Mammary epithelial cell (primary cell): ENCODE results near the gene KLF3.

Source experiments
- EZH2 ChIP-seq: IDR thresholded peaks from 2 replicates; pipeline ENCODE4 v1.6.1; 2012; ENCODE audit warnings: low read length, inconsistent platforms, borderline replicate concordance
- TF ChIP-seq, protein P1 (sequence below), 2 donors: IDR thresholded peaks in 1 of 2; conservative IDR thresholded peaks in 1 of 2; 2 replicates each; pipeline ENCODE4 v1.5.1; 2011 to 2012; ENCODE audit warnings: inconsistent platforms in 2 of 2, low read length in 2 of 2, mild to moderate bottlenecking in 2 of 2, control low read depth in 1 of 2, low read depth in 1 of 2; ENCODE audit not compliant: insufficient read depth in 1 of 2; ENCODE audit errors: extremely low read depth in 1 of 2

DNA sequence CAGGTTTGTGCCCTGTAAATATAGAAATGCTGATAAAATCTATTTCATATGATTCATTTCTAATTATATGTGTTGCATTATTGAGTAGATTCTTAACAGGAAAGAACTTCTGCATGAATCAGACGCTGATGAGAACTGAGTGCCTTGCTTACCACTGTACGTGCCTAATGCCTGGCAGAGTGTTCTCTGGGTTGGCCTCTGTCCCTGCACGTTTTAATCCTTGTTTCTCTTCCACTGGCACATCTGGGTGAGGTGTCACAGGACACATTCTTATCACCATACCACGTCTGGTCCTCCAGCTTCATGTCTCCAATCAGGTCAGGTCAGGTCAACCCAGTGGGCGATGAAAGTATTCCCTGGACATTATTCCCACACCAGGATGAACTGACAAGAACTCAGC is 53.6 kb downstream of the KLF3 start:
- TF ChIP-seq, protein P1, sequence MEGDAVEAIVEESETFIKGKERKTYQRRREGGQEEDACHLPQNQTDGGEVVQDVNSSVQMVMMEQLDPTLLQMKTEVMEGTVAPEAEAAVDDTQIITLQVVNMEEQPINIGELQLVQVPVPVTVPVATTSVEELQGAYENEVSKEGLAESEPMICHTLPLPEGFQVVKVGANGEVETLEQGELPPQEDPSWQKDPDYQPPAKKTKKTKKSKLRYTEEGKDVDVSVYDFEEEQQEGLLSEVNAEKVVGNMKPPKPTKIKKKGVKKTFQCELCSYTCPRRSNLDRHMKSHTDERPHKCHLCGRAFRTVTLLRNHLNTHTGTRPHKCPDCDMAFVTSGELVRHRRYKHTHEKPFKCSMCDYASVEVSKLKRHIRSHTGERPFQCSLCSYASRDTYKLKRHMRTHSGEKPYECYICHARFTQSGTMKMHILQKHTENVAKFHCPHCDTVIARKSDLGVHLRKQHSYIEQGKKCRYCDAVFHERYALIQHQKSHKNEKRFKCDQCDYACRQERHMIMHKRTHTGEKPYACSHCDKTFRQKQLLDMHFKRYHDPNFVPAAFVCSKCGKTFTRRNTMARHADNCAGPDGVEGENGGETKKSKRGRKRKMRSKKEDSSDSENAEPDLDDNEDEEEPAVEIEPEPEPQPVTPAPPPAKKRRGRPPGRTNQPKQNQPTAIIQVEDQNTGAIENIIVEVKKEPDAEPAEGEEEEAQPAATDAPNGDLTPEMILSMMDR (conservative IDR thresholded peaks at IDR 0.05 in 1 of 2, IDR thresholded peaks at IDR 0.05 in 1 of 2; ENCODE audit: extremely low read depth in 1 of 2, insufficient read depth in 1 of 2, low read depth in 1 of 2, low read length in 2 of 2): no peak
- TF ChIP-seq EZH2: no peak
